GM15510 (cell line): ENCODE measurements around the gene WFDC6.

ENCODE experiments used
- POLR2A ChIP-seq: IDR thresholded peaks from 3 replicates; pipeline ENCODE4 v1.6.1; 2011; ENCODE audit warnings: borderline replicate concordance; ENCODE audit not compliant: insufficient read length; ENCODE audit errors: extremely low read depth

WFDC6 gene

GRCh38 chr20:45539382-45539781 lies at the start of gene WFDC6:
WFDC6 (minus strand) TSS chr20:45539482; CDS start chr20:45539407, 75 bp downstream.
- TF ChIP-seq POLR2A: no peak

DNA sequence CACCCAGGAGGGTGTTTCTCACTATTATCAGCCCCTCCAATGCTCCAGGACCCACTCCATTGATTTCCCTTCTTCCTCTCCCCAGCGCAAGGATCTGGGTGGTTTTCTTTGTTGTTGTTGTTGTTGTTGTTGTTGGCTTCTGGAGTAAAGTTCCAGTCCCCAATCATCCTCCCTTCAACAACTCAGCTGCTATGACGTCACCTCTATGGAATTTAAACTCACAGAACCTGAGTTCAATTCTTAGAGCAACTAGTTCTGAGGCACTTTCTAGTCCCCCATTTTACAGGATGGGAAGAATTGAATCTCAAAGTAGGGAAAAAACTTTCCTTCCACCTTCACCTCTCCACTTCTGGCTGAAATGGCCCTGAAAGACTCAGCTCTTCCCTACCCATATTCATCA lies 49.5 kb upstream of the WFDC6 start:
- TF ChIP-seq POLR2A: no peak

DNA sequence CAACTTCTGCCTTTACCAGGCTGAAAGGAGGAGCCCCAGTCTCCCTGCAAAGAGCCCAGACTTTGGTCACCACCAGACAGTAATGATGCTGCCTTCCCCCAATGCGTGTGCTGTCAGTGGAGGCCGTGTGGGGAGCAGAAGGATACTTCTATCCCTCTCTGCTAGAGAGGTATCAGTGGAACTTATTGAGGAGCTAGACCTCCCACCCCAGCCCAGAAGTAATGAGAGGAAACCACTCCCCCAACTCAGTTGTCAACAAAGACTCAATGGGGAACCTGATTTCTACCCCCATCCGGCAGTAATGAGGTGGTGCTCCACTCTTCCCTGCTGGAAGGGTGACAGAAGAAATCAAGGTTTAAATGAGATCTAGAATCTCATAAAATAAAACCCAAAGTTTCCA lies 44.2 kb upstream of the WFDC6 start:
- TF ChIP-seq POLR2A: no peak

GRCh38 chr20:45581702-45582101 lies 42.4 kb upstream of the WFDC6 start:
- no peak for TF ChIP-seq POLR2A

DNA sequence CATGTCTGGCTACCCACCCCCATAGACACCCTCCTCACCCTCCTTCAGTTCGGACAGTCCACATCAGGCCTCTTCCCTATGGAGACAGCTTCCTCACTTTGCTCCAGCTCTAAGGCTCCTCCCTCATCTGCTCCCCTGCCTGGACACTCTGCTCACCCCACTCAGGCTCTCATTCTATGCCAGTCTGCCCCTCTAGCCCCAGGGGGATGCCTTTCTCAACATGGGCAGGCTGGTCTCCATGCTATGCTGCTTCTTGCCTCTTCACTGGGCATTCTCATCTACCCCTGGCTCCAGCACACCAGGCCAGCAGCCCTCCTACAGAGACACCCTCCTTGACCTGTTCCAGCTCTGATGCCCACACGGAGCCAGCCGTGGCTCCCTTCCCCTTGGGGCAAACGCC lies 39.9 kb upstream of the WFDC6 start, which contains the start of gene WFDC8:
Gene WFDC8, minus strand, starts transcription at position 101 of the 400 bp plus-strand sequence. Its CDS starts 37 bp downstream, at position 64.
- no peak for TF ChIP-seq POLR2A

GRCh38 chr20:45578231-45578630 lies 38.9 kb upstream of the WFDC6 start:
- no peak for TF ChIP-seq POLR2A

DNA sequence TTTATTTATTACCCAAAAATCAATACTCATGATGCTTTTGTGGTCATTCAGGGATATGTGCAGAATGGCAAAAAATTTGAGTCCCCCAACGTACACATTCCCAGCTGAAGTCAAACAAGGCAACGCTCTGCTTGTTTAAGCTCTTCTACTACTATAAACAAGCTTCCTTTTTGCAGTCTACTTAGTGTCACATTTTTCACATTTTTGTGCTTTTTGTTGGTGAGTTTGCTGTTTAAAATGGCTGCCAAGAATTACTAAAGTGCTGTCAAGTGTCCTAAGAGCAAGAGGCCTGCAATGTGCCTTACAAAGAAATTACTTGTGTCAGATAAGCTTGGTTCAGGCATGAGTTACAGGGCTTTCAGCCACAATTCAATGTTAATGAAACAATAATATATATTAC lies 37.7 kb upstream of the WFDC6 start:
- no peak for TF ChIP-seq POLR2A

- no peak for TF ChIP-seq POLR2A
Measured at GRCh38 chr20:45575931-45576330, 36.6 kb upstream of the WFDC6 start.

- TF ChIP-seq POLR2A: no peak
Measured at GRCh38 chr20:45564760-45565276, 25.5 kb upstream of the WFDC6 start.

DNA sequence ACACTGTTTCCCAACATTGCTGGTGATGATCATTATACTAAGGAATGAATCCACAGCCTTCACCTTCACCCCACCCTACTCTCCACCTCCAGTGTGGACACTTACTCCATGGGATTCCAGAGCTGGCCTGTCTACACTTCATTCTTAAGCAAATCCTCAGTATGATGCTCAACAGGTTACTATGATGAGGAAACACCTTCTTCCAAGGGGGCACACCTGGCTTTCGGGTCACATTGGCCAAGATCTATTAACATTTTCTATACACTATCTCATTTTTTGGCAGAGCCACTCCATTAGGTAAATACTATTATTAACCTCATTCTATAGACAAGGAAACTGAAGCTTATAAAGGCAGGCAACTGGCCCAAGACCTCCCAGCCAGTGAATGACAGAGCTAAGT lies 15.9 kb upstream of the WFDC6 start:
- no peak for TF ChIP-seq POLR2A

- no peak for TF ChIP-seq POLR2A
Measured at GRCh38 chr20:45552456-45552855, 13.2 kb upstream of the WFDC6 start.

- TF ChIP-seq POLR2A: no peak
Measured at GRCh38 chr20:45550765-45551164, 11.5 kb upstream of the WFDC6 start.

DNA sequence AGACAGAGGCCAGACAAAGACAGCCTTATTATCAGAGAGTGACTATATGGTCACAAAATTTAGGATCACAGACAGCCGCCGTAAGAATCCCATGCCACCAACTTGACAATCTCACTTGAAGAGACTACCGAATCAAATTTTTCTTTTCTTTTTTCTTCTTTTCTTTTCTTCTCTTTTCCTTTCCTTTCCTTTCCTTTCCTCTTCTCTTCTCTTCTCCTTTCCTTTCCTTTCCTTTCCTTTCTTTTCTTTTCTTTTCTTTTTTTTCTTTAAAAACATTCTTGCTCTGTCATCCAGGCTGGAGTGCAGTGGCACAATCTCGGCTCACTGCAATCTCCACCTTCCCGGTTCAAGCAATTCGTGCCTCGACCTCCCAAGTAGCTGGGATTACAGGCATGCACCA lies 9.1 kb upstream of the WFDC6 start:
- TF ChIP-seq POLR2A: no peak

GRCh38 chr20:45547206-45547770 lies 8.0 kb upstream of the WFDC6 start, which contains the start of gene EPPIN:
EPPIN (minus strand) TSS chr20:45547401; CDS start chr20:45547357, 44 bp downstream.
- TF ChIP-seq POLR2A: no peak

- no peak for TF ChIP-seq POLR2A
Measured at GRCh38 chr20:45545754-45546453, 6.6 kb upstream of the WFDC6 start.

- TF ChIP-seq POLR2A: no peak
Measured at GRCh38 chr20:45545351-45545750, 6.1 kb upstream of the WFDC6 start.
